ENCODE measurements around the gene DBET. TPM values are rescaled to one million over a fixed set of nuclear protein-coding genes. Genes with fewer than 3 reads are reported as not detected.
"Not testable (repeated sequence)": the region's sequence is repeated elsewhere in the genome, so short reads cannot be mapped to it uniquely, and the experiment has no call there.

Gene DBET
- total RNA-seq, 1 experiment from 2014 or later = not detected

GRCh38 chr4:190020790-190021717, 43.2 kb upstream of the DBET start:
- CTCF ChIA-PET = interaction anchor here (0.6 kb wide), 1 partner anchor 14 kb away, joined by 3 read pairs; no protein-coding TSS in a partner anchor
- peaks cover 12% of the 10 kb centered on the region for H3K4me1 Mint-ChIP-seq (ENCODE audit: insufficient read depth, unreplicated experiment)
- peaks cover 19% of the 10 kb centered on the region for H3K9me3 Mint-ChIP-seq (ENCODE audit: unreplicated experiment)
- no peak overlapping the region for H3K27ac Mint-ChIP-seq (ENCODE audit: low read depth, unreplicated experiment)
- no peak for TF ChIP-seq CTCF (IDR thresholded peaks at IDR 0.05; ENCODE audit: unreplicated experiment)
- no peaks in the 10 kb centered on the region for H3K36me3 Mint-ChIP-seq (ENCODE audit: insufficient read depth, unreplicated experiment)
- POLR2A ChIA-PET = interaction anchor here (0.7 kb wide), 1 partner anchor 23 kb away, joined by 3 read pairs; no protein-coding TSS in a partner anchor
- DNase-seq (ENCODE audit: unreplicated experiment) = peak; percentile 7
- BruUV-seq (replicated peaks) = no TSS peak
- intact Hi-C loops (cut with micrococcal nuclease) = no loop called here
- peaks cover 11% of the 10 kb centered on the region for H3K27me3 Mint-ChIP-seq (ENCODE audit: insufficient read depth, unreplicated experiment)
- H3K4me3 Mint-ChIP-seq (ENCODE audit: unreplicated experiment) = peak overlapping the region; percentile 66

GRCh38 chr4:190021973-190022372, 42.3 kb upstream of the DBET start:
- H3K36me3 Mint-ChIP-seq (ENCODE audit: insufficient read depth, unreplicated experiment); DNase-seq (ENCODE audit: unreplicated experiment); H3K4me3 Mint-ChIP-seq (ENCODE audit: unreplicated experiment); BruUV-seq (replicated peaks); intact Hi-C loops (cut with micrococcal nuclease); POLR2A ChIA-PET; H3K27ac Mint-ChIP-seq (ENCODE audit: low read depth, unreplicated experiment): not testable (repeated sequence)
- H3K27me3 Mint-ChIP-seq (ENCODE audit: insufficient read depth, unreplicated experiment) = peaks cover 11% of the 10 kb centered on the region
- H3K4me1 Mint-ChIP-seq (ENCODE audit: insufficient read depth, unreplicated experiment) = peaks cover 12% of the 10 kb centered on the region
- H3K9me3 Mint-ChIP-seq (ENCODE audit: unreplicated experiment) = peaks cover 16% of the 10 kb centered on the region
- CTCF ChIA-PET = interaction anchor here (0.6 kb wide), 1 partner anchor 13 kb away, joined by 3 read pairs; no protein-coding TSS in a partner anchor

GRCh38 chr4:190022614-190023281, 41.6 kb upstream of the DBET start:
- peaks cover 11% of the 10 kb centered on the region for H3K27me3 Mint-ChIP-seq (ENCODE audit: insufficient read depth, unreplicated experiment)
- CTCF ChIA-PET; BruUV-seq (replicated peaks); H3K36me3 Mint-ChIP-seq (ENCODE audit: insufficient read depth, unreplicated experiment); DNase-seq (ENCODE audit: unreplicated experiment); intact Hi-C loops (cut with micrococcal nuclease); H3K4me3 Mint-ChIP-seq (ENCODE audit: unreplicated experiment); POLR2A ChIA-PET; H3K27ac Mint-ChIP-seq (ENCODE audit: low read depth, unreplicated experiment): not testable (repeated sequence)
- peaks cover 16% of the 10 kb centered on the region for H3K9me3 Mint-ChIP-seq (ENCODE audit: unreplicated experiment)
- H3K4me1 Mint-ChIP-seq (ENCODE audit: insufficient read depth, unreplicated experiment) = peaks cover 12% of the 10 kb centered on the region

GRCh38 chr4:190027156-190027555, 37.1 kb upstream of the DBET start, which contains the start of gene FRG2:
FRG2 (minus strand) TSS chr4:190027256; CDS start chr4:190027204, 52 bp downstream.
- H3K4me3 Mint-ChIP-seq (ENCODE audit: unreplicated experiment); H3K9me3 Mint-ChIP-seq (ENCODE audit: unreplicated experiment); BruUV-seq (replicated peaks); DNase-seq (ENCODE audit: unreplicated experiment); H3K27me3 Mint-ChIP-seq (ENCODE audit: insufficient read depth, unreplicated experiment); H3K36me3 Mint-ChIP-seq (ENCODE audit: insufficient read depth, unreplicated experiment); POLR2A ChIA-PET; intact Hi-C loops (cut with micrococcal nuclease); H3K27ac Mint-ChIP-seq (ENCODE audit: low read depth, unreplicated experiment); CTCF ChIA-PET; H3K4me1 Mint-ChIP-seq (ENCODE audit: insufficient read depth, unreplicated experiment): not testable (repeated sequence)

- CTCF ChIA-PET; H3K9me3 Mint-ChIP-seq (ENCODE audit: unreplicated experiment); POLR2A ChIA-PET; H3K36me3 Mint-ChIP-seq (ENCODE audit: insufficient read depth, unreplicated experiment); H3K27ac Mint-ChIP-seq (ENCODE audit: low read depth, unreplicated experiment); DNase-seq (ENCODE audit: unreplicated experiment); H3K4me3 Mint-ChIP-seq (ENCODE audit: unreplicated experiment); H3K27me3 Mint-ChIP-seq (ENCODE audit: insufficient read depth, unreplicated experiment); BruUV-seq (replicated peaks); intact Hi-C loops (cut with micrococcal nuclease); H3K4me1 Mint-ChIP-seq (ENCODE audit: insufficient read depth, unreplicated experiment): not testable (repeated sequence)
Measured at GRCh38 chr4:190031264-190031663, 33.0 kb upstream of the DBET start.
